Karpas-422 (cell line): ENCODE measurements around the gene AP2A2. TPM values are rescaled to one million over a fixed set of nuclear protein-coding genes. Genes with fewer than 3 reads are reported as not detected.

Source experiments
- DNase-seq: peaks from one replicate; pipeline ENCODE4 v3.0.0-alpha.2; 2015
- H2AFZ ChIP-seq: fragments of 200-600 bp; sonication (generic); 2 replicates; pipeline ENCODE4 v1.6.1; 2014; ENCODE audit warnings: antibody characterized with exemption, low read length, mixed read lengths
- H3K27ac ChIP-seq: fragments of 200-600 bp; sonication (generic); 2 replicates; pipeline ENCODE4 v1.5.1; 2014; ENCODE audit warnings: mild to moderate bottlenecking, low read length, moderate library complexity
- H3K27me3 ChIP-seq: fragments of 200-600 bp; sonication (generic); 2 replicates; pipeline ENCODE4 v1.6.1; 2014; ENCODE audit warnings: low read length, mixed read lengths
- H3K36me3 ChIP-seq: fragments of 200-600 bp; sonication (generic); 2 replicates; pipeline ENCODE4 v1.6.1; 2014; ENCODE audit warnings: low read length, mixed read lengths; ENCODE audit not compliant: insufficient read depth
- H3K4me1 ChIP-seq: fragments of 200-600 bp; sonication (generic); 2 replicates; pipeline ENCODE4 v1.6.1; 2014; ENCODE audit warnings: mild to moderate bottlenecking, low read length, mixed read lengths
- H3K4me2 ChIP-seq: fragments of 200-600 bp; sonication (generic); 2 replicates; pipeline ENCODE4 v1.6.1; 2014; ENCODE audit warnings: low read length, low read depth, mild to moderate bottlenecking; ENCODE audit not compliant: poor library complexity, severe bottlenecking
- H3K4me3 ChIP-seq: fragments of 200-600 bp; sonication (generic); 2 replicates; pipeline ENCODE4 v1.5.1; 2014; ENCODE audit warnings: mild to moderate bottlenecking, antibody characterized with exemption, low read length, mixed read lengths
- H3K79me2 ChIP-seq: fragments of 200-600 bp; sonication (generic); 2 replicates; pipeline ENCODE4 v1.6.1; 2014; ENCODE audit warnings: mild to moderate bottlenecking, low read length, mixed read lengths
- H3K9ac ChIP-seq: fragments of 200-600 bp; sonication (generic); 2 replicates; pipeline ENCODE4 v1.6.0; 2014; ENCODE audit warnings: low read length
- H3K9me2 ChIP-seq: fragments of 200-600 bp; sonication (generic), shearing (Covaris generic); replicated peaks from 2 replicates; pipeline ENCODE4 v1.6.0; 2014; ENCODE audit warnings: mild to moderate bottlenecking, low read length, moderate library complexity; ENCODE audit not compliant: insufficient read depth
- H3K9me3 ChIP-seq: fragments of 300-700, 200-600 bp; sonication (generic); 2 replicates; pipeline ENCODE4 v1.6.1; 2014; ENCODE audit warnings: low read length, mixed read lengths
- H4K20me1 ChIP-seq: fragments of 200-600 bp; sonication (generic); 2 replicates; pipeline ENCODE4 v1.6.1; 2014; ENCODE audit warnings: mild to moderate bottlenecking, antibody characterized with exemption, low read length, low read depth; ENCODE audit not compliant: insufficient read depth
- small RNA-seq: library from RNA; depleted of rRNA; stranded (forward); fragments of <200 nt; gene quantifications from one replicate; pipeline ENCODE3, GENCODE V24; 2014
- total RNA-seq: library from RNA; depleted of rRNA; stranded (reverse); fragments of >200 nt; shearing (Covaris generic); gene quantifications from 2 replicates; pipeline ENCODE4 v1.2.3, GENCODE V29; 2014; ENCODE audit warnings: low replicate concordance; rRNA removed

The AP2A2 gene
- total RNA-seq, 1 experiment from 2014 or later, result 34.6 TPM

DNA sequence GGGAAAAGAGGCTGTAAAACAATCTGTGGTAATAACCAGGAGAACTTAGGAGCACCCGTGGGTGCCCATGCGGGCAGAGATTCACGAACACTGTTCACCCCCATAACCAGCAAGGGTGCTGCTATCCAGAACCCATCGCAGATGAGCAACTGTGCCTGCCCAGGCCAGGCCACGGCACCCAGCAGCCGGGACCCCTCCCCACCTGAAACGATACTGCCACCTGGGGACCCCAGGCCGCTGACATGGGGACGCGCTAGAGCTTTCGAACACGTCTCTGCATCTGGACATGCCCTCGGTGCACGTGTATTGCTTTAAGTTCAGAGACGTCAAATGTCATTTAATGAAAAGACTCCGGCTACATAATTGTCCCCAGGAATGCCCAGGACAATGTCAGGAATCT, 134.7 kb downstream of the AP2A2 start:
- Histone ChIP-seq H3K4me1 (peaks cover 7% of the 10 kb centered on the region), H3K4me2 (no peak overlapping the region), H3K36me3 (no peaks in the 10 kb centered on the region), H3K9me3 (no peaks in the 10 kb centered on the region), H3K4me3 (no peak overlapping the region), H2AFZ (no peak overlapping the region), H4K20me1 (no peaks in the 10 kb centered on the region), H3K27me3 (no peaks in the 10 kb centered on the region), H3K27ac (no peak overlapping the region), H3K9ac (no peak overlapping the region), H3K9me2 (no peaks in the 10 kb centered on the region), H3K79me2 (no peaks in the 10 kb centered on the region)
- DNase-seq, result no peak

DNA sequence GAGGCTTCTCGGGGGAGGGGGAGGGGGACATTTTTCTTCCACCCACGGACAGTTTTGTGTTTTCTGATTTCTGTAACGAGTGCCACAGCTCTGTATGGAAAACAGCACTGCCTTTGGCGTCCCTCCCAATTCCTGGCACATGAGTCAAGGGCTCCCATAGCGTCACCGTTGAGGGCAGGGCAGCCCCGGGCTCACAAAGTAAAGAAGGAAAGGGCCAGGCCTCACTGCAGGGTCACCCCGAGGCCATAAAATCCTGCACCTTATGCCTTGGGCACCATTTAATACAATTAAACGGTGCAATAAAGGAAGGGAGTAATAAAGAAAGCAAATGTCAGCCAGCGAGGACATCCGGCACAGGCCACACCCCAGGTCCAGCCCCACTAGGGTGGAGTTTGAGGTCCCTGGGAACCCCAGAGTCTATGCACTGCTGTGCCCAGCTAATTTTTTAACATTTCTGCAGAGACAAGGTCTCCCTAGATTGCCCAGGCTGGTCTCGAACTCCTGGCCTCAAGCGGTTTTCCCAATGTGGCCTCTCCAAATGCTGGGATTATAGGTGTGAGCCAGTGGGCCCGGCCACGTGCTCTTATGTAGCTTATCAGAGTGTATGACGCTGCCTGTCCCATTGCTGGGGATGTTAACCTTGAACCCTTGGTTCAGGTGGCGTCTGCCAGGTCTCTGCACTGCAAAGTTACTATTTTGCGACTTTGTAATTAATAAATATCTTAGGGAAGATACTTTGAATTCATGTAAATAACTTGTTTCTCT, 135.4 kb downstream of the AP2A2 start:
- Histone ChIP-seq H3K4me2 (no peak overlapping the region), H2AFZ (0 out of 2 replicates have a peak overlapping the region, but pooled peaks have one; percentile 82), H3K9me2 (no peaks in the 10 kb centered on the region), H3K27me3 (no peaks in the 10 kb centered on the region), H3K9me3 (no peaks in the 10 kb centered on the region), H3K4me1 (peaks cover 7% of the 10 kb centered on the region), H3K4me3 (no peak overlapping the region), H3K79me2 (no peaks in the 10 kb centered on the region), H3K27ac (no peak overlapping the region), H3K9ac (no peak overlapping the region), H3K36me3 (no peaks in the 10 kb centered on the region), H4K20me1 (no peaks in the 10 kb centered on the region)
- DNase-seq, result peak; percentile 50

Small RNA genes within 50 kb of the gene (small RNA-seq; reads per million reads assigned to genes)
- not detected for gene RNU6-1025P

Other genes with a start within 250 kb of the AP2A2 start
- gene DEAF1, start 230.6 kb upstream of the AP2A2 start, total RNA-seq, result 35.9 and 57.3 TPM in 2 replicates
- gene TMEM80, start 230.1 kb upstream of the AP2A2 start, total RNA-seq, result 25.4 and 32.8 TPM in 2 replicates
- 2.3 and 10.4 TPM in 2 replicates for gene EPS8L2, start 219.6 kb upstream of the AP2A2 start, total RNA-seq
- gene TALDO1, start 178.4 kb upstream of the AP2A2 start, total RNA-seq, result 127 and 177 TPM in 2 replicates
- 43.6 and 61.0 TPM in 2 replicates for gene GATD1, start 148.4 kb upstream of the AP2A2 start, total RNA-seq
- 19.8 and 50.0 TPM in 2 replicates for gene CEND1, start 135.8 kb upstream of the AP2A2 start, total RNA-seq
- gene SLC25A22, start 127.6 kb upstream of the AP2A2 start, total RNA-seq, result 9.3 and 23.4 TPM in 2 replicates
- 26.2 and 26.6 TPM in 2 replicates for gene PIDD1, start 120.6 kb upstream of the AP2A2 start, total RNA-seq
- 774 and 1,042 TPM in 2 replicates for gene RPLP2, start 115.9 kb upstream of the AP2A2 start, total RNA-seq
- gene PNPLA2, start 107.0 kb upstream of the AP2A2 start, total RNA-seq, result 32.5 and 35.8 TPM in 2 replicates
- 0.48 and 1.5 TPM in 2 replicates for gene CRACR2B, start 98.0 kb upstream of the AP2A2 start, total RNA-seq
- gene CD151, start 92.9 kb upstream of the AP2A2 start, total RNA-seq, result 8.4 and 10.5 TPM in 2 replicates
- 113 and 203 TPM in 2 replicates for gene POLR2L, start 83.3 kb upstream of the AP2A2 start, total RNA-seq
- 4.0 TPM in 1 of 2 replicates, not detected in the other for gene TSPAN4, start 83.0 kb upstream of the AP2A2 start, total RNA-seq
- 32.8 and 43.7 TPM in 2 replicates for gene CHID1, start 15.1 kb upstream of the AP2A2 start, total RNA-seq
- gene MUC6, start 110.8 kb downstream of the AP2A2 start, total RNA-seq, result not detected in 2 replicates
- not detected in 2 replicates for gene MUC2, start 149.0 kb downstream of the AP2A2 start, total RNA-seq
- gene MUC5AC, start 232.1 kb downstream of the AP2A2 start, total RNA-seq, result not detected in 2 replicates